Measurements from ENCODE around the gene MCM5. TPM values are rescaled to one million over a fixed set of nuclear protein-coding genes. Genes with fewer than 3 reads are reported as not detected.

Gene MCM5
- total and polyA plus RNA-seq, 2 of the 13 experiments (the other 11 are each of a cell fraction or from before 2014, with no cell fraction given) = 40.2 to 93.5 TPM

DNA sequence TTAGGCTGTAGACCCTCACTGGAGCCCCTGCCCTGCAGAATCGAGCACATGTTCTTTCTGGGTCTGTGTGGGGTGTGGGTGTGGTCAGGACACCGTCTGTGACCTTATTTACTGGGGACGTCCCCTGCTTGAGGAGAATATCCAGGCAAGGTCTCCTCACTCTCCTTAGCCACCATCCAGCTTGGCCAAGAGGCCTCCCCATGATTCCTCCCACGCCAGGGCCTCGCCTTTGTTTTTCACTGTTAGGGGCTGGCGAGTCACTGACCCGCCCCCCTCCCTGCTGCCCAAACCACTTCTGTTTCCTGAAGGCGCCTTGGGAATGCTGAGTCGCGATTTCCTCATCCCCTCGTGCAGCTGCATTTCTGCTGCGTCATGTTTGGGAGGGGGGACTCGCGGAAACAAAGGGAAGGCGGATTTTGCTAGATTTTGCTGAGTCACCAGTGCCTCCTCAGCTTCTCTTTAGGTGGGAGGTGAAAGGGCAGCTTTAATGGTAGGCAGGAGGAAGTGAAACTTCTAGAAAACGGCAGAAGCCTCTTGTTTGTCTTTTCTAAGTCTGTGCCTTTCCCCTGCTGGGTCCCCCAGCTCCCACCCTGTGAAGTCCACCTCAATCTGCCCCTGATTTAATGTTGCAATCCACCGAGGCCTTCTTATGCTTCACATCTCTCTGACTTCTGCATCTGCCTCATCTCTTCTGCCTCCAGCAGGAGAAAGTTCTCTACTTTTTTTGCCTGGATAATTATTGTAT, 23.0 kb upstream of the MCM5 start (continued):
- TF ChIP-seq, protein P1, sequence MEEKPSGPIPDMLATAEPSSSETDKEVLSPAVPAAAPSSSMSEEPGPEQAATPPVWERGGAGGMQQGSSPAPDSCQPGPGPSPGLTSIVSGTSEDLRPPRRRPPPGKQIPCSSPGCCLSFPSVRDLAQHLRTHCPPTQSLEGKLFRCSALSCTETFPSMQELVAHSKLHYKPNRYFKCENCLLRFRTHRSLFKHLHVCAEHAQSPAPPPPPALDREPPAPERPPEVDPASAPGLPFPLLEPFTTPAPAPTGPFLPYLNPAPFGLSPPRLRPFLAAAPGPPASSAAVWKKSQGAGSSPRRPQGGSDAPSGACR (CRISPR knock-in tag; IDR thresholded peaks at IDR 0.05) = peak; percentile 91; the same call in 1 of the 2 replicates
- TF ChIP-seq ZBTB3 (CRISPR knock-in tag; IDR thresholded peaks at IDR 0.05; ENCODE audit: borderline replicate concordance, low read depth) (no peak), ZBTB21 (CRISPR knock-in tag; IDR thresholded peaks at IDR 0.05) (0 out of 2 replicates have a peak, but pooled peaks have one; percentile 29), SP1 (IDR thresholded peaks at IDR 0.05) (no peak), SP1 (CRISPR knock-in tag; IDR thresholded peaks at IDR 0.05) (peak; percentile 46; the same call in 1 of the 2 replicates), CEBPB (IDR thresholded peaks at IDR 0.05; ENCODE audit: borderline replicate concordance, low read depth, low read length) (peak; percentile 82; the same call in 1 of the 2 replicates), ARNTL (CRISPR knock-in tag; IDR thresholded peaks at IDR 0.05) (peak; percentile 63; the same call in 1 of the 2 replicates), PRMT3 (CRISPR knock-in tag; IDR thresholded peaks at IDR 0.05; ENCODE audit: borderline replicate concordance, low read depth) (no peak), ZNF552 (CRISPR knock-in tag; IDR thresholded peaks at IDR 0.05; ENCODE audit: borderline replicate concordance) (no peak; the same call in 1 of the 2 replicates), ZNF484 (CRISPR knock-in tag; IDR thresholded peaks at IDR 0.05; ENCODE audit: borderline replicate concordance, low read depth) (no peak), ZFP1 (CRISPR knock-in tag; IDR thresholded peaks at IDR 0.05) (0 out of 2 replicates have a peak, but pooled peaks have one; percentile 41), TOPORS (CRISPR knock-in tag; IDR thresholded peaks at IDR 0.05) (no peak), CBFB (CRISPR knock-in tag; IDR thresholded peaks at IDR 0.05) (0 out of 2 replicates have a peak, but pooled peaks have one; percentile 32), ZNF335 (CRISPR knock-in tag; IDR thresholded peaks at IDR 0.05) (peak; percentile 49; the same call in 1 of the 2 replicates), MIER3 (CRISPR knock-in tag; IDR thresholded peaks at IDR 0.05; ENCODE audit: borderline replicate concordance) (peak; percentile 93; the same call in 1 of the 2 replicates), SP5 (CRISPR knock-in tag; IDR thresholded peaks at IDR 0.05; ENCODE audit: borderline replicate concordance, low read depth) (peak; percentile 72), SAFB2 (CRISPR knock-in tag; IDR thresholded peaks at IDR 0.05; ENCODE audit: borderline replicate concordance, low read depth) (no peak), ZNF530 (CRISPR knock-in tag; IDR thresholded peaks at IDR 0.05; ENCODE audit: low read depth) (no peak), ZNF468 (CRISPR knock-in tag; IDR thresholded peaks at IDR 0.05) (no peak)
- TF ChIP-seq, protein P2, sequence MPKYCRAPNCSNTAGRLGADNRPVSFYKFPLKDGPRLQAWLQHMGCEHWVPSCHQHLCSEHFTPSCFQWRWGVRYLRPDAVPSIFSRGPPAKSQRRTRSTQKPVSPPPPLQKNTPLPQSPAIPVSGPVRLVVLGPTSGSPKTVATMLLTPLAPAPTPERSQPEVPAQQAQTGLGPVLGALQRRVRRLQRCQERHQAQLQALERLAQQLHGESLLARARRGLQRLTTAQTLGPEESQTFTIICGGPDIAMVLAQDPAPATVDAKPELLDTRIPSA (CRISPR knock-in tag; IDR thresholded peaks at IDR 0.05; ENCODE audit: borderline replicate concordance) = no peak
- TF ChIP-seq, protein P3, sequence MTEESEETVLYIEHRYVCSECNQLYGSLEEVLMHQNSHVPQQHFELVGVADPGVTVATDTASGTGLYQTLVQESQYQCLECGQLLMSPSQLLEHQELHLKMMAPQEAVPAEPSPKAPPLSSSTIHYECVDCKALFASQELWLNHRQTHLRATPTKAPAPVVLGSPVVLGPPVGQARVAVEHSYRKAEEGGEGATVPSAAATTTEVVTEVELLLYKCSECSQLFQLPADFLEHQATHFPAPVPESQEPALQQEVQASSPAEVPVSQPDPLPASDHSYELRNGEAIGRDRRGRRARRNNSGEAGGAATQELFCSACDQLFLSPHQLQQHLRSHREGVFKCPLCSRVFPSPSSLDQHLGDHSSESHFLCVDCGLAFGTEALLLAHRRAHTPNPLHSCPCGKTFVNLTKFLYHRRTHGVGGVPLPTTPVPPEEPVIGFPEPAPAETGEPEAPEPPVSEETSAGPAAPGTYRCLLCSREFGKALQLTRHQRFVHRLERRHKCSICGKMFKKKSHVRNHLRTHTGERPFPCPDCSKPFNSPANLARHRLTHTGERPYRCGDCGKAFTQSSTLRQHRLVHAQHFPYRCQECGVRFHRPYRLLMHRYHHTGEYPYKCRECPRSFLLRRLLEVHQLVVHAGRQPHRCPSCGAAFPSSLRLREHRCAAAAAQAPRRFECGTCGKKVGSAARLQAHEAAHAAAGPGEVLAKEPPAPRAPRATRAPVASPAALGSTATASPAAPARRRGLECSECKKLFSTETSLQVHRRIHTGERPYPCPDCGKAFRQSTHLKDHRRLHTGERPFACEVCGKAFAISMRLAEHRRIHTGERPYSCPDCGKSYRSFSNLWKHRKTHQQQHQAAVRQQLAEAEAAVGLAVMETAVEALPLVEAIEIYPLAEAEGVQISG (CRISPR knock-in tag; IDR thresholded peaks at IDR 0.05) = peak; percentile 60; the same call in 1 of the 2 replicates
- TF ChIP-seq, protein P4, sequence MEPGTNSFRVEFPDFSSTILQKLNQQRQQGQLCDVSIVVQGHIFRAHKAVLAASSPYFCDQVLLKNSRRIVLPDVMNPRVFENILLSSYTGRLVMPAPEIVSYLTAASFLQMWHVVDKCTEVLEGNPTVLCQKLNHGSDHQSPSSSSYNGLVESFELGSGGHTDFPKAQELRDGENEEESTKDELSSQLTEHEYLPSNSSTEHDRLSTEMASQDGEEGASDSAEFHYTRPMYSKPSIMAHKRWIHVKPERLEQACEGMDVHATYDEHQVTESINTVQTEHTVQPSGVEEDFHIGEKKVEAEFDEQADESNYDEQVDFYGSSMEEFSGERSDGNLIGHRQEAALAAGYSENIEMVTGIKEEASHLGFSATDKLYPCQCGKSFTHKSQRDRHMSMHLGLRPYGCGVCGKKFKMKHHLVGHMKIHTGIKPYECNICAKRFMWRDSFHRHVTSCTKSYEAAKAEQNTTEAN (CRISPR knock-in tag; conservative IDR thresholded peaks at IDR 0.05) = 0 out of 2 replicates have a peak, but pooled peaks have one; percentile 53
- TF ChIP-seq, protein P5, sequence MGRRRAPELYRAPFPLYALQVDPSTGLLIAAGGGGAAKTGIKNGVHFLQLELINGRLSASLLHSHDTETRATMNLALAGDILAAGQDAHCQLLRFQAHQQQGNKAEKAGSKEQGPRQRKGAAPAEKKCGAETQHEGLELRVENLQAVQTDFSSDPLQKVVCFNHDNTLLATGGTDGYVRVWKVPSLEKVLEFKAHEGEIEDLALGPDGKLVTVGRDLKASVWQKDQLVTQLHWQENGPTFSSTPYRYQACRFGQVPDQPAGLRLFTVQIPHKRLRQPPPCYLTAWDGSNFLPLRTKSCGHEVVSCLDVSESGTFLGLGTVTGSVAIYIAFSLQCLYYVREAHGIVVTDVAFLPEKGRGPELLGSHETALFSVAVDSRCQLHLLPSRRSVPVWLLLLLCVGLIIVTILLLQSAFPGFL (CRISPR knock-in tag; IDR thresholded peaks at IDR 0.05) = no peak

All from HepG2 (cell line).